ENCODE measurements around the gene KRTAP10-9.

The KRTAP10-9 gene

DNA sequence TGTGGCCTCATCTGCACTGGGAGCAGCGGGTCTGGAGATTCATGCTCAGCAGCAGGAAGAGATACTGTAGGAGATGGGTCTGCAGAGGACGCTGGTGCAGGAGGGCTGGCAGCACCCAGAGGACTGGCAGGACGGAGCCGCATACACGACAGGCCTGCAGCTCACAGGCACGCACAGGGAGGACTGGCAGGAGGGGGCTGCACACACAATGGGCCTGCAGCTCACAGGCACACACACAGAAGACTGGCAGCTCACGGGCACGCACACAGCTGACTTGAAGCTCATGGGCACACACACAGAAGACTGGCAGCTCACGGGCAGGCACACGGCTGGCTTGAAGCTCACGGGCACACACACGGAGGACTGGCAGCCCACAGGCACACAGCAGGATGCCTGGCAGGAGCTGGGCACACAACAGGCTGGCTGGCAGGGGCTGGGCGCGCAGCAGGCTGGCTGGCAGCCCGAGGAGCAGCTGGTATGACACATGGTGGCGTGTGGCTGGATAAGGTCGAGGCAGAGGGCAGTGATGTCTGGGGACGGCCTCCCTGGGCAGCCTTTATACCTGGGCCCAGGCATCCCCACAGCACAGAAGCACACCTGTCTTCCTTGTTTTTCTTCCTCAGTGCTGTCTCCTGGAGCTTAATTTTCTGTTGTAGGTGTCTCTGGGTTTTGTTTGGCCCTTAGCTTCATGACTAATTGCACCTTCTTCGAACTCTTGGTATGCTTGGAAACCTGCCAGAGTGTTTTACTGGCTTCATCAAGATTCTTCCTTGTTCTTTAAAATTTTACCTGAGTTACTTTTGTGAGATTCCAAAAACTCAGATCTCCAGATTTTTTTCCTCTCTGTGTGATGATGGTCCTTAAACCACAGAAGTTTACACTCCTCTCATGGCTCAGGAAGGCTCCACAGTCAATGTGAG, 39.8 kb downstream of the KRTAP10-9 start, which contains the start of gene KRTAP12-2:
Gene KRTAP12-2 (minus strand): TSS at position 527 of the 920 bp plus-strand sequence. CDS start 41 bp downstream, at position 486.
- DNase-seq (ENCODE audit: low read depth), result no peak

DNA sequence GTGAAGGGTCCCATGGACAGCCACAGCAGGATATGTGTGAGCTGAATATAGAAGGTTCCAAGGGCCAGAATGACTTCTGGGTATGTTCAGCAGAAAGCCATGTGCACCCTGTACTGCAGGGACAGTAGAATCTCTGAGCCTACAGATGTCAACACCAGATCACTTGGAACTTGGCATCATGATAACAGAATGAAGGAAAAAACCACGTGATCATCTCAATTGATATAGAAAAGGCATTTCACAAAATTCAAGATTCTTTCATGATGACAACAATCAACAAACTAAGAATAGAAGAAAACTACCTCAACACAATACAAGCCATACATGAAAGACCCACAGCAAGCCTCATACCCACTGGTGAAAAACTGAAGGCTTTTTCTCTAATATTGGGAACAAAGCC, 40.7 kb downstream of the KRTAP10-9 start:
- no peak for DNase-seq (ENCODE audit: low read depth)

DNA sequence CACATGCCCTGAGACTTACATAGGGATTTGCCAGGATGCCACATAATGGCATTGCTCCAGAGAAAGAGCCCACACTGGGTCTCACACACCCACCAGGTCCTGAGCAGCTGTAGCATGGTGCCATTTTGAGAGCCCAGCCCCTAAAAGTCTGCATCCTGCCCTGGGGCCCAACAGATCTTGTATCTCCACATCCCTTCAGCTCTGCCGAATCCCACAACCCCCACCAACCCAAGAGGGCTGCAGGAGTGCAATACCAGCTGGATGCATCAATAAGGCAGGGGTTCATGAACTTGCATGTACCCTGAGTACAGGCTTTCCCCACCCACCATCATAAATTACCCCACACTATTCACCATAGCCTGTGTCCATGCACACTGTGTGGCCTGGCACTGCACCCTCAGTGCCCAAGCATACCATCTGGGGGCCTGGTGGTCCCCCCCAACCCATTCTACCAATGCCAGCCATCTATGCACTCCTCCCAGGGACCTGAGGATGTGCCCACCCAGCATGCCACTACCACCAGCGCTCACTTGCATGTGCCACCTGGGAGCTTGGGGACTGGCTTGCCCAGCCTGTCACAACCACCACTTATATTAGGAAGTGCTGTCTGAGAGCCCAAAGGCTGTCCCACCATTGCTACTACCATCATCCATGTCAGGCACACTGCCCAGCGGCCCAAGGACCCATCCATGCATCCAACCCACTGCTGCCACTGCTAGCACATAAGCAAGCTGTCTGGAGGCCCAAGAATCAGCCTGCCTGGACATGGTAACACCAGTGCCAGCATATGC, 43.9 kb downstream of the KRTAP10-9 start:
- no peak for DNase-seq (ENCODE audit: low read depth)

DNA sequence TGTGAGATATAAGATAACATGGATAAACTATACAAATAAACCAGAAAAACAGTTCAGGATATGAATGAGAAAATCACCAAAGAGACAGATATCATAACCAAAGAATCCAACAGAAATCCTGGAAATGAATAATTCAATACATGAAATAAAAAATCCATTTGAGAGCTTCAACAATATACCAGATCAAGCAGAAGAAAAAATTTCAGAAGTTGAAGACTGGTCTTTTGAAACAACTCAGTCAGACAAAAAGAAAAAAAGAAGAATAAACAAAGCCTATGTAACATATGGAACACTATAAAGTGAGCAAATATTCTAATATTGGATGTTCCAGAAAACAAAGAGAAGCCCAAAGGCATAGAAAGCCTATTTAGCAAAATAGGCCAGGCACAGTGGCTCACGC, 45.0 kb downstream of the KRTAP10-9 start:
- no peak for DNase-seq (ENCODE audit: low read depth)

DNA sequence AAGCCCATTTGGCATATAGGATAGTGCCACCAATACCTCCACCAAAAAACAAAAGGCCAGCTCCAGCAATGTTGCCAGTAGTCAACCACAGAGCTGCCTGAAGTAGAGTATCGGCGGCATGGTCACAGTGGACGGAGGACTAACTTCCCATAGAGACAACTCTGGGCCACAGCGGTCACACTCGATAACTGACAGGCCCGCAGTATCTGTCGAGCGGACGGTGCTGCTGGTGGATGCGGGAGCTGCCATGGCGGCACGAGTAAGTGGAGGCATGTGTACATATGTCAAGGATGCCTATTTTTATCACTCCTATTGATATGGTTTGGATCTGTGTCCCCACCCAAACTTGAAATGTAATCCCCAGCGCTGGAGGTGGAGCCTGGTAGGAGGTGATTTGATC, 51.0 kb downstream of the KRTAP10-9 start:
- DNase-seq (ENCODE audit: low read depth), result no peak

All from activated T-cell treated with anti-CD3 and anti-CD28 coated beads for 24 hours (primary cell).